ENCODE data around the gene ZNF670. TPM values are rescaled to one million over a fixed set of nuclear protein-coding genes. Genes with fewer than 3 reads are reported as not detected.
A peak's percentile ranks its signal among the peaks of the same experiment; 100 is the strongest.
"Not testable (repeated sequence)": the region's sequence is repeated elsewhere in the genome, so short reads cannot be mapped to it uniquely, and the experiment has no call there.

Gene ZNF670
- total RNA-seq (ENCODE audit: low replicate concordance), result 22.1 and 38.4 TPM in 2 replicates

DNA sequence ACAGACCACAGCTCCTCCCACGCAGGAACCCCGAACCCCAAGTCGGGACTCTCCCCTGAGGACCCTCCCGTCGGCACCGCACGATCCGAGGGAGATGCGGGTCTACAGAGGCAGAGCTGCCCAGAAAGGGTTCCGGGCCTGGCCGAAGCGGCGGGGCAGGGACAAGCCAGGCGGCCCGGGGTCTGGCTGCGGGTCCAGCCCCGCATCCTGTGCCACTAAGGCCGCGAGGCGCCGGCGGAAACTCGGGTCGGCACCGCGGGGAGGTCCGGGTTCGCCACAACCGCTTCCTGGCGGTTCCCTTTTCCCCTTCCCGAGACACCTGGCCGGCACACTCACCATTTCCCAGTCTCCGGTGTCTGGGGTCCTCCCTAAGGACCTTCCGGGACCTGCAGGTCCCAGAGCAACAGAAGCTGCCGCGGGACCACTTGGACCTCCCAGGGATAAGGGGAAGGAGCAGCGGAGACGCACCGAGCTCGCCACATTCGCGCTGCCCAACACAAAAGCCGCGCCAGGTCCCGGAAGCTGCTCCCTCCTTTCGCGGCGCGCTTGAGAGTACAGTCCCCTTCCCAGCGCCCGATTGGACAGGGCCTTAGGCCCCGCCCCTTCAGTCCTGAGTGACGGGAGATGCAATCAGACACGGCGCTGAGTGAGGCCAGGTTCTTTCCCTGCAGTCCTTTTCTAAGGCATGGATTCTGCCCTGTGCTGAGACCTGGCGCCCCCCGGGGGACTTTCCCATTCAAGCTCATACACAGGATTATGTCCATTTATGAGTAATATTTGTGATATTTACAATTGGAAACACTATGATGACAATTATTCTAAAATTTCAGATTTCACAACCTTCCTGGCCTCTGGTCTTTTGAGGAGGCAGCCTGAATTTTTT is at the start of gene ZNF670:
ZNF670 (minus strand) TSS at position 554 of the 883 bp plus-strand sequence; CDS start at position 339, 215 bp downstream.
- Mint-ChIP-seq H3K27ac (peak within 1 kb of the TSS; percentile 82), H3K27me3 (ENCODE audit: insufficient read depth, low read depth) (peaks cover 5% of the 10 kb centered on the region), H3K9me3 (peaks cover 71% of the 10 kb centered on the region), H3K36me3 (peaks cover 41% of the 10 kb centered on the region), H3K4me3 (peak within 1 kb of the TSS; percentile 97), H3K4me1 (peaks cover 4% of the 10 kb centered on the region)
- DNase-seq (ENCODE audit: low spot score), result peak; percentile 100
- Histone ChIP-seq H3K79me2 (ENCODE audit: low read depth) (peaks cover 50% of the 10 kb centered on the region), H3K4me1 (peaks cover 7% of the 10 kb centered on the region), H3K36me3 (peaks cover 15% of the 10 kb centered on the region), H3K27me3 (no peaks in the 10 kb centered on the region), H3K4me3 (peak within 1 kb of the TSS; percentile 89), H3K9ac (peak within 1 kb of the TSS; percentile 93), H2AFZ (replicated peaks) (peak within 1 kb of the TSS; percentile 71), H3K27ac (peak within 1 kb of the TSS; percentile 77), H3K4me2 (peak within 1 kb of the TSS; percentile 88), H4K20me1 (ENCODE audit: low read depth) (no peaks in the 10 kb centered on the region), H3F3A (ENCODE audit: low read depth) (no peaks in the 10 kb centered on the region), H3K9me3 (ENCODE audit: low read depth) (peaks cover 17% of the 10 kb centered on the region)
- TF ChIP-seq EZH2phosphoT487 (IDR thresholded peaks at IDR 0.05), result no peak
- no peak for TF ChIP-seq EZH2 (IDR thresholded peaks at IDR 0.05)
- TF ChIP-seq, protein P1, sequence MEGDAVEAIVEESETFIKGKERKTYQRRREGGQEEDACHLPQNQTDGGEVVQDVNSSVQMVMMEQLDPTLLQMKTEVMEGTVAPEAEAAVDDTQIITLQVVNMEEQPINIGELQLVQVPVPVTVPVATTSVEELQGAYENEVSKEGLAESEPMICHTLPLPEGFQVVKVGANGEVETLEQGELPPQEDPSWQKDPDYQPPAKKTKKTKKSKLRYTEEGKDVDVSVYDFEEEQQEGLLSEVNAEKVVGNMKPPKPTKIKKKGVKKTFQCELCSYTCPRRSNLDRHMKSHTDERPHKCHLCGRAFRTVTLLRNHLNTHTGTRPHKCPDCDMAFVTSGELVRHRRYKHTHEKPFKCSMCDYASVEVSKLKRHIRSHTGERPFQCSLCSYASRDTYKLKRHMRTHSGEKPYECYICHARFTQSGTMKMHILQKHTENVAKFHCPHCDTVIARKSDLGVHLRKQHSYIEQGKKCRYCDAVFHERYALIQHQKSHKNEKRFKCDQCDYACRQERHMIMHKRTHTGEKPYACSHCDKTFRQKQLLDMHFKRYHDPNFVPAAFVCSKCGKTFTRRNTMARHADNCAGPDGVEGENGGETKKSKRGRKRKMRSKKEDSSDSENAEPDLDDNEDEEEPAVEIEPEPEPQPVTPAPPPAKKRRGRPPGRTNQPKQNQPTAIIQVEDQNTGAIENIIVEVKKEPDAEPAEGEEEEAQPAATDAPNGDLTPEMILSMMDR (IDR thresholded peaks at IDR 0.05), result no peak

GRCh38 chr1:247127519-247128282 is 49.1 kb upstream of the ZNF670 start:
- H3K4me1 Mint-ChIP-seq; H3K27ac ChIP-seq; H3K27me3 Mint-ChIP-seq (ENCODE audit: insufficient read depth, low read depth); H3K36me3 ChIP-seq; H3K27me3 ChIP-seq; H4K20me1 ChIP-seq (ENCODE audit: low read depth); H3K9me3 ChIP-seq (ENCODE audit: low read depth); DNase-seq (ENCODE audit: low spot score); H3K9ac ChIP-seq; H2AFZ ChIP-seq (replicated peaks): not testable (repeated sequence)
- H3K4me2 ChIP-seq, result peak overlapping the region; percentile 79
- Mint-ChIP-seq H3K4me3 (peak overlapping the region; percentile 88), H3K36me3 (peaks cover 35% of the 10 kb centered on the region), H3K27ac (peak overlapping the region; percentile 80), H3K9me3 (peaks cover 43% of the 10 kb centered on the region)
- peak overlapping the region; percentile 41 for H3K4me3 ChIP-seq
- H3K4me1 ChIP-seq, result peaks cover 13% of the 10 kb centered on the region
- peaks cover 12% of the 10 kb centered on the region for H3K79me2 ChIP-seq (ENCODE audit: low read depth)
- peaks cover 10% of the 10 kb centered on the region for H3F3A ChIP-seq (ENCODE audit: low read depth)

- H3K27ac Mint-ChIP-seq; H3K27me3 Mint-ChIP-seq (ENCODE audit: insufficient read depth, low read depth); H3K9me3 ChIP-seq (ENCODE audit: low read depth); H3K27me3 ChIP-seq; H3K27ac ChIP-seq; H3K4me1 Mint-ChIP-seq; H3K9ac ChIP-seq; H3K36me3 ChIP-seq; H3K4me3 Mint-ChIP-seq; H2AFZ ChIP-seq (replicated peaks); H4K20me1 ChIP-seq (ENCODE audit: low read depth); H3F3A ChIP-seq (ENCODE audit: low read depth); DNase-seq (ENCODE audit: low spot score); H3K4me2 ChIP-seq; H3K4me3 ChIP-seq: not testable (repeated sequence)
- Histone ChIP-seq H3K4me1 (peaks cover 11% of the 10 kb centered on the region), H3K79me2 (ENCODE audit: low read depth) (peaks cover 12% of the 10 kb centered on the region)
- peaks cover 37% of the 10 kb centered on the region for H3K9me3 Mint-ChIP-seq
- peaks cover 27% of the 10 kb centered on the region for H3K36me3 Mint-ChIP-seq
These were observed 48.0 kb upstream of the ZNF670 start for GRCh38 chr1:247126601-247127000.

GRCh38 chr1:247126166-247126565 is 47.6 kb upstream of the ZNF670 start:
- H3K4me1 Mint-ChIP-seq; H3K27me3 Mint-ChIP-seq (ENCODE audit: insufficient read depth, low read depth); H3K4me3 Mint-ChIP-seq: not testable (repeated sequence)

More at GRCh38 chr1:247126166-247126565, 47.6 kb upstream of the ZNF670 start:
- not testable (repeated sequence) for H3F3A ChIP-seq (ENCODE audit: low read depth); H3K4me3 ChIP-seq; H3K27ac ChIP-seq; H3K9ac ChIP-seq; H3K9me3 ChIP-seq (ENCODE audit: low read depth); H2AFZ ChIP-seq (replicated peaks); H3K4me1 ChIP-seq; H4K20me1 ChIP-seq (ENCODE audit: low read depth); H3K36me3 ChIP-seq; DNase-seq (ENCODE audit: low spot score); H3K4me2 ChIP-seq; H3K27me3 ChIP-seq; H3K27ac Mint-ChIP-seq; H3K79me2 ChIP-seq (ENCODE audit: low read depth)
- H3K36me3 Mint-ChIP-seq, result peaks cover 27% of the 10 kb centered on the region
- H3K9me3 Mint-ChIP-seq, result peaks cover 37% of the 10 kb centered on the region
